HepG2 (cell line): ENCODE data around the gene PHF14. TPM values are rescaled to one million over a fixed set of nuclear protein-coding genes. Genes with fewer than 3 reads are reported as not detected.

Experiments
- ATAC-seq: fragments of 200-7000 bp; cut with Tn5 transposase; 3 replicates; pipeline ENCODE4 v1.9.1; 2020; ENCODE audit warnings: mild to moderate bottlenecking, moderate library complexity
- BruUV-seq: library from RNA; stranded (reverse); fragments of 400-500 nt; replicated peaks from 2 replicates; lab custom pipeline; 2021; lab: Mats Ljungman, UMichigan
- CTCF ChIA-PET: fragments of 300-600 bp; formaldehyde crosslinking; extraction: SDS; loops from one replicate; lab custom pipeline; 2021; ENCODE audit warnings: low total read pairs, inconsistent platforms, low intra/inter-chr PET ratio; lab: Yijun Ruan, JAX
- POLR2A ChIA-PET: fragments of 350-600 bp; sonication (Branson Sonifier 250); formaldehyde crosslinking; loops from one replicate; lab custom pipeline; 2020; ENCODE audit warnings: antibody characterized with exemption, inconsistent platforms; lab: Yijun Ruan, JAX
- DNase-seq: peaks from one replicate; pipeline ENCODE4 v3.0.0-alpha.2; 2015; ENCODE audit warnings: low spot score
- FAIRE-seq: peaks from 3 replicates; lab custom pipeline; 2011; peaks lifted over from hg19 to GRCh38; lab: Jason Lieb, UNC
- H2AFZ ChIP-seq: one replicate; pipeline ENCODE4 v1.6.1; 2011; ENCODE audit warnings: low read length, inconsistent platforms
- H3K27ac ChIP-seq: fragments of 300-600 bp; 3 replicates; pipeline ENCODE4 v1.8.0; 2011; ENCODE audit warnings: mixed run types, mild to moderate bottlenecking, mixed read lengths, low read length, inconsistent platforms; ENCODE audit not compliant: insufficient read depth; ENCODE audit errors: extremely low read length
- H3K27me3 ChIP-seq, 2 experiments: fragments of 200-600 bp in 1 of 2; 2 replicates in 1 of 2; 3 replicates in 1 of 2; pipeline versions ENCODE4 v1.6.0 to v1.8.0; 2011; ENCODE audit warnings: low read length in 2 of 2, mild to moderate bottlenecking in 2 of 2, moderate library complexity in 2 of 2, inconsistent platforms in 1 of 2; ENCODE audit not compliant: insufficient read depth in 2 of 2, control insufficient read depth in 1 of 2
- H3K36me3 ChIP-seq, 2 experiments: fragments of 200-600 bp in 1 of 2; replicated peaks in 1 of 2; 2 replicates in 1 of 2; 3 replicates in 1 of 2; pipeline versions ENCODE4 v1.5.1 to v1.8.0; 2011; ENCODE audit warnings: low read length in 2 of 2, inconsistent platforms in 1 of 2; ENCODE audit not compliant: insufficient read depth in 2 of 2, control insufficient read depth in 1 of 2
- H3K4me1 ChIP-seq: 2 replicates; pipeline ENCODE4 v1.5.1; 2012; ENCODE audit warnings: low read length, inconsistent platforms; ENCODE audit not compliant: insufficient read depth
- H3K4me2 ChIP-seq: 2 replicates; pipeline ENCODE4 v1.6.0; 2011; ENCODE audit warnings: low read depth, low read length, inconsistent platforms
- H3K4me3 ChIP-seq, 3 experiments: fragments of 200-600 bp in 1 of 3; sonication (generic), shearing (Covaris generic) in 1 of 3; replicated peaks in 1 of 3; 2 replicates each; pipeline ENCODE4 v1.5.1; 2011 to 2016; ENCODE audit warnings: low read length in 3 of 3, inconsistent platforms in 2 of 3, low read depth in 2 of 3, mild to moderate bottlenecking in 2 of 3, control low read depth in 1 of 3, mixed read lengths in 1 of 3; ENCODE audit not compliant: insufficient read depth in 1 of 3
- H3K79me2 ChIP-seq: one replicate; pipeline ENCODE4 v1.6.1; 2011; ENCODE audit warnings: low read length, inconsistent platforms; ENCODE audit not compliant: insufficient read depth
- H3K9ac ChIP-seq: 2 replicates; pipeline ENCODE4 v1.6.0; 2011; ENCODE audit warnings: mild to moderate bottlenecking, low read depth, low read length, inconsistent platforms; ENCODE audit not compliant: insufficient read depth
- H3K9me3 ChIP-seq: 2 replicates; pipeline ENCODE4 v1.5.1; 2012; ENCODE audit warnings: mild to moderate bottlenecking, low read length
- H4K20me1 ChIP-seq: 2 replicates; pipeline ENCODE4 v1.6.0; 2011; ENCODE audit warnings: inconsistent platforms, mild to moderate bottlenecking, low read length, moderate library complexity; ENCODE audit not compliant: insufficient read depth
- EHMT2 ChIP-seq: fragments of 200-600 bp; sonication (generic); IDR thresholded peaks from 2 replicates; pipeline ENCODE4 v1.7.0; 2017; ENCODE audit warnings: antibody characterized with exemption, low read depth, low read length, borderline replicate concordance
- MEF2D ChIP-seq: sonication (generic); formaldehyde crosslinking; IDR thresholded peaks from 2 replicates; pipeline ENCODE4 v1.5.1; 2020; ENCODE audit warnings: mild to moderate bottlenecking, missing genetic modification reagents
- SNAPC5 ChIP-seq: sonication (generic); formaldehyde crosslinking; IDR thresholded peaks from 2 replicates; pipeline ENCODE4 v1.8.1; 2023; ENCODE audit warnings: mild to moderate bottlenecking, missing genetic modification reagents, borderline replicate concordance
- STAT5B ChIP-seq: sonication (generic); formaldehyde crosslinking; IDR thresholded peaks from 2 replicates; pipeline ENCODE4 v1.4.0; 2020; ENCODE audit warnings: missing genetic modification reagents
- TFDP1 ChIP-seq: IDR thresholded peaks from 2 replicates; pipeline ENCODE4 v1.6.1; 2016; ENCODE audit warnings: missing compliant biosample characterization, missing genetic modification reagents, borderline replicate concordance
- ZFP36L1 ChIP-seq: sonication (generic); formaldehyde crosslinking; IDR thresholded peaks from 2 replicates; pipeline ENCODE4 v1.8.0; 2022; ENCODE audit warnings: mild to moderate bottlenecking, missing genetic modification reagents, moderate library complexity
- ZNF503 ChIP-seq: sonication (generic); formaldehyde crosslinking; IDR thresholded peaks from 2 replicates; pipeline ENCODE4 v1.4.0; 2020; ENCODE audit warnings: missing genetic modification reagents
- ZNF670 ChIP-seq: sonication (generic); formaldehyde crosslinking; IDR thresholded peaks from 2 replicates; pipeline ENCODE4 v1.8.0; 2022; ENCODE audit warnings: mild to moderate bottlenecking, missing genetic modification reagents, borderline replicate concordance
- ZNF709 ChIP-seq: sonication (generic); formaldehyde crosslinking; IDR thresholded peaks from 2 replicates; pipeline ENCODE4 v1.5.0; 2020; ENCODE audit warnings: mild to moderate bottlenecking, missing genetic modification reagents
- ZNF784 ChIP-seq: sonication (generic); formaldehyde crosslinking; IDR thresholded peaks from 2 replicates; pipeline ENCODE4 v1.5.1; 2020; ENCODE audit warnings: missing genetic modification reagents, mild to moderate bottlenecking, borderline replicate concordance
- WGBS: methylation state at CpG from one replicate; pipeline ENCODE4 v1.1.6; 2017; ENCODE audit warnings: low lambda C conversion rate; 5-methylcytosine and 5-hydroxymethylcytosine counted together
- in situ Hi-C: cut with HindIII; loops from 2 replicates; pipeline ENCODE4 v1.10.0; 2017; ENCODE audit warnings: low pct_unique_long_range_greater_than_20kb; ENCODE audit not compliant: extremely low pct_ligation_motif_present
- intact Hi-C: fragments of 100-400 bp; cut with micrococcal nuclease; formaldehyde crosslinking; loops from one replicate; pipeline ENCODE4 v1.10.0; 2022; ENCODE audit not compliant: unreplicated experiment
- polyA plus RNA-seq, 8 experiments: library from polyadenylated mRNA; depleted of rRNA in 3 of 8; stranded (reverse) in 7 of 8; unstranded in 1 of 8; fragments of >200 nt; fragmentation: Illumina TruSeq in 4 of 8; extraction: Trizol in 4 of 8; gene quantifications; 2 replicates each; pipeline versions ENCODE4 v1.2.1 to v1.2.3, GENCODE V29; 2011 to 2016; ENCODE audit warnings: low read depth in 4 of 8, missing spikeins in 1 of 8, mixed read lengths in 1 of 8; ENCODE audit not compliant: insufficient read depth in 1 of 8
- total RNA-seq, 5 experiments: library from RNA; depleted of rRNA; stranded (reverse); fragments of >200 nt; fragmentation: Illumina TruSeq; extraction: Trizol; gene quantifications; 2 replicates each; pipeline ENCODE4 v1.2.3, GENCODE V29; 2016; ENCODE audit warnings: low read depth in 1 of 5

PHF14 gene
- total and polyA plus RNA-seq, 2 of the 13 experiments (the other 11 are each of a cell fraction or from before 2014, with no cell fraction given): 18.9 to 68.7 TPM

- Histone ChIP-seq H3K4me2 (no peak overlapping the region), H2AFZ (no peak overlapping the region), H3K4me3 (no peak overlapping the region), H3K4me1 (no peaks in the 10 kb centered on the region), H3K27ac (no peak overlapping the region), H3K79me2 (no peaks in the 10 kb centered on the region), H3K9ac (no peak overlapping the region), H3K9me3 (no peaks in the 10 kb centered on the region), H3K36me3 (no peaks in the 10 kb centered on the region), H4K20me1 (no peaks in the 10 kb centered on the region), H3K27me3 (no peaks in the 10 kb centered on the region; a peak in 1 of 5 replicates)
- DNase-seq: no peak
- ChIA-PET POLR2A (no interaction called here), CTCF (no interaction called here)
- no peak for FAIRE-seq
- TF ChIP-seq SNAPC5 (no peak), ZNF503 (CRISPR knock-in tag) (no peak), ZNF670 (CRISPR knock-in tag) (no peak), MEF2D (no peak), ZNF709 (CRISPR knock-in tag) (no peak), ZNF784 (CRISPR knock-in tag) (no peak), ZFP36L1 (CRISPR knock-in tag) (no peak), STAT5B (no peak), EHMT2 (no peak), TFDP1 (CRISPR knock-in tag) (no peak)
- no TSS peak for BruUV-seq
- 44% methylated on average over 3 of the region's 3 CpGs for WGBS
- ATAC-seq: no peak
- intact Hi-C loops (no loop called here), in situ Hi-C loops (no loop called here)
Observed at GRCh38 chr7:11203683-11204082, 230.0 kb downstream of the PHF14 start.
